GM23248 (cell line): ENCODE results near the gene GGCT. TPM values are rescaled to one million over a fixed set of nuclear protein-coding genes. Genes with fewer than 3 reads are reported as not detected.

Experiments used
- DNase-seq: peaks from one replicate; pipeline ENCODE4 v3.0.0-alpha.2; 2015
- H2AFZ ChIP-seq: fragments of 200-600 bp; sonication (generic); 2 replicates; pipeline ENCODE4 v1.6.1; 2016; ENCODE audit warnings: antibody characterized with exemption
- H3F3A ChIP-seq: fragments of 200-600 bp; sonication (generic); 2 replicates; pipeline ENCODE4 v1.6.1; 2016; ENCODE audit warnings: mild to moderate bottlenecking, antibody characterized with exemption, mixed run types; ENCODE audit not compliant: insufficient read depth
- H3K27ac ChIP-seq: fragments of 200-600 bp; sonication (generic); 2 replicates; pipeline ENCODE4 v1.5.1; 2016; ENCODE audit warnings: mild to moderate bottlenecking
- H3K27me3 ChIP-seq: fragments of 200-600 bp; sonication (generic); replicated peaks from 2 replicates; pipeline ENCODE4 v1.6.1; 2016; ENCODE audit warnings: mild to moderate bottlenecking; ENCODE audit not compliant: insufficient read depth
- H3K36me3 ChIP-seq: fragments of 200-600 bp; sonication (generic); 2 replicates; pipeline ENCODE4 v1.6.1; 2016; ENCODE audit warnings: low read depth, mild to moderate bottlenecking
- H3K4me1 ChIP-seq: fragments of 200-600 bp; sonication (generic); 2 replicates; pipeline ENCODE4 v1.6.1; 2016; ENCODE audit warnings: mild to moderate bottlenecking; ENCODE audit not compliant: insufficient read depth
- H3K4me2 ChIP-seq: fragments of 200-600 bp; sonication (generic); one replicate; pipeline ENCODE4 v1.6.1; 2016; ENCODE audit warnings: mild to moderate bottlenecking; ENCODE audit not compliant: unreplicated experiment
- H3K4me3 ChIP-seq: fragments of 200-600 bp; sonication (generic); 2 replicates; pipeline ENCODE4 v1.5.1; 2016; ENCODE audit warnings: mild to moderate bottlenecking
- H3K79me2 ChIP-seq: fragments of 200-600 bp; sonication (generic); 2 replicates; pipeline ENCODE4 v1.6.1; 2016; ENCODE audit warnings: mild to moderate bottlenecking; ENCODE audit not compliant: insufficient read depth
- H3K9ac ChIP-seq: fragments of 200-600 bp; sonication (generic); 2 replicates; pipeline ENCODE4 v1.6.1; 2016; ENCODE audit warnings: mild to moderate bottlenecking
- H3K9me2 ChIP-seq: fragments of 200-600 bp; sonication (generic); 2 replicates; pipeline ENCODE4 v1.6.1; 2016; ENCODE audit warnings: mixed run types, mild to moderate bottlenecking, moderate library complexity; ENCODE audit not compliant: insufficient read depth
- H3K9me3 ChIP-seq: fragments of 200-600 bp; sonication (generic); one replicate; pipeline ENCODE4 v1.6.1; 2017; ENCODE audit warnings: low read depth
- H4K20me1 ChIP-seq: fragments of 200-600 bp; sonication (generic); 2 replicates; pipeline ENCODE4 v1.6.0; 2016; ENCODE audit not compliant: insufficient read depth
- EZH2 ChIP-seq: fragments of 200-600 bp; sonication (generic); IDR thresholded peaks from 2 replicates; pipeline ENCODE4 v1.6.1; 2018; ENCODE audit warnings: antibody characterized with exemption, mild to moderate bottlenecking; ENCODE audit not compliant: insufficient read depth, poor library complexity, severe bottlenecking
- EZH2phosphoT487 ChIP-seq: fragments of 200-600 bp; sonication (generic); IDR thresholded peaks from 2 replicates; pipeline ENCODE4 v1.6.1; 2018; ENCODE audit warnings: antibody characterized with exemption, moderate library complexity, mild to moderate bottlenecking, low read depth; ENCODE audit not compliant: insufficient read depth
- WGBS, 2 experiments: methylation state at CpG; one replicate each; pipeline ENCODE4 v1.1.6; 2015 to 2017; ENCODE audit warnings: low lambda C conversion rate in 2 of 2, low coverage in 1 of 2; ENCODE audit errors: missing lambda C conversion rate in 2 of 2; 5-methylcytosine and 5-hydroxymethylcytosine counted together
- in situ Hi-C: fragments of 300-500 bp; cut with MboI; formaldehyde crosslinking; loops from 2 replicates; pipeline ENCODE4 v1.15.0; 2020
- polyA plus RNA-seq: library from polyadenylated mRNA; unstranded; fragments of >200 nt; fragmentation: Nextera tagmentation; extraction: Ambion mirVana; gene quantifications from 2 replicates; pipeline ENCODE4 v1.2.1, GENCODE V29; 2016
- total RNA-seq: library from RNA; depleted of rRNA; stranded (reverse); fragments of >200 nt; shearing (Covaris generic); gene quantifications from 2 replicates; pipeline ENCODE4 v1.2.3, GENCODE V29; 2014

Gene GGCT
- total and polyA plus RNA-seq, 2 experiments from 2014 or later = 31.3 to 47.9 TPM

- no peaks in the 10 kb centered on the region for H4K20me1 ChIP-seq
- no peak overlapping the region for H3K27ac ChIP-seq
- no peaks in the 10 kb centered on the region for H3K36me3 ChIP-seq
- H3K9me2 ChIP-seq = no peaks in the 10 kb centered on the region
- H2AFZ ChIP-seq = no peak overlapping the region
- WGBS, 2 experiments = 61 to 70% methylated on average over 1 of the region's 1 CpG
- in situ Hi-C loops = no loop called here
- H3K27me3 ChIP-seq = no peaks in the 10 kb centered on the region
- TF ChIP-seq EZH2 = no peak
- TF ChIP-seq EZH2phosphoT487 = no peak
- 0 out of 2 replicates have a peak, but pooled peaks cover under 1% of the 10 kb centered on the region for H3F3A ChIP-seq
- no peaks in the 10 kb centered on the region for H3K79me2 ChIP-seq
- H3K4me3 ChIP-seq = no peak overlapping the region
- no peaks in the 10 kb centered on the region for H3K4me1 ChIP-seq
- no peaks in the 10 kb centered on the region for H3K9me3 ChIP-seq
- no peak for DNase-seq
- no peak overlapping the region for H3K4me2 ChIP-seq
- H3K9ac ChIP-seq = no peak overlapping the region
Measured at GRCh38 chr7:30514776-30515175, 10.1 kb upstream of the GGCT start.

- no peak for DNase-seq
- Histone ChIP-seq H3F3A (no peaks in the 10 kb centered on the region), H3K4me3 (no peak overlapping the region), H3K36me3 (no peaks in the 10 kb centered on the region), H2AFZ (no peak overlapping the region), H3K79me2 (no peaks in the 10 kb centered on the region), H3K27ac (no peak overlapping the region), H3K4me2 (no peak overlapping the region), H3K9me3 (no peaks in the 10 kb centered on the region), H4K20me1 (no peaks in the 10 kb centered on the region), H3K9ac (no peak overlapping the region), H3K4me1 (no peaks in the 10 kb centered on the region), H3K9me2 (no peaks in the 10 kb centered on the region), H3K27me3 (no peaks in the 10 kb centered on the region)
- WGBS, 2 experiments = 56 to 66% methylated on average over 3 of the region's 3 CpGs
- in situ Hi-C loops = no loop called here
- TF ChIP-seq EZH2 = no peak
- no peak for TF ChIP-seq EZH2phosphoT487
Measured at GRCh38 chr7:30514177-30514576, 9.5 kb upstream of the GGCT start.

GRCh38 chr7:30513762-30514161, 9.1 kb upstream of the GGCT start:
- no peak for TF ChIP-seq EZH2phosphoT487
- no peak for TF ChIP-seq EZH2
- Histone ChIP-seq H3K27me3 (no peaks in the 10 kb centered on the region), H4K20me1 (no peaks in the 10 kb centered on the region), H3K79me2 (no peaks in the 10 kb centered on the region), H3K27ac (no peak overlapping the region), H3K9me3 (no peaks in the 10 kb centered on the region), H3F3A (no peaks in the 10 kb centered on the region), H2AFZ (no peak overlapping the region), H3K4me1 (no peaks in the 10 kb centered on the region), H3K36me3 (no peaks in the 10 kb centered on the region), H3K4me2 (no peak overlapping the region), H3K4me3 (no peak overlapping the region), H3K9me2 (no peaks in the 10 kb centered on the region), H3K9ac (no peak overlapping the region)
- WGBS, 2 experiments = 91% methylated on average over 2 of the region's 2 CpGs
- in situ Hi-C loops = no loop called here
- DNase-seq = no peak

- no peak for DNase-seq
- Histone ChIP-seq H3K36me3 (no peaks in the 10 kb centered on the region), H3K9me2 (no peaks in the 10 kb centered on the region), H4K20me1 (no peaks in the 10 kb centered on the region), H3K9me3 (no peaks in the 10 kb centered on the region), H3K4me3 (no peak overlapping the region), H3K27me3 (no peaks in the 10 kb centered on the region), H3K4me2 (no peak overlapping the region), H2AFZ (no peak overlapping the region), H3K79me2 (no peaks in the 10 kb centered on the region), H3K27ac (no peak overlapping the region), H3K4me1 (no peaks in the 10 kb centered on the region), H3F3A (no peaks in the 10 kb centered on the region), H3K9ac (no peak overlapping the region)
- in situ Hi-C loops = no loop called here
- whole genome bisulfite sequencing, 2 experiments = 94 to 100% methylated on average over 1 of the region's 1 CpG
- TF ChIP-seq EZH2 (no peak), EZH2phosphoT487 (no peak)
Measured at GRCh38 chr7:30511973-30512662, 7.5 kb upstream of the GGCT start.
